LNCAP (cell line): ENCODE measurements around the gene PRDM16.

ENCODE experiments used
- TF ChIP-seq, protein P1 (sequence below): fragments of 450-650 bp; IDR thresholded peaks from 2 replicates; pipeline ENCODE4 v1.5.1; 2017; ENCODE audit warnings: mild to moderate bottlenecking

Gene PRDM16

GRCh38 chr1:3195480-3195815 is 126.4 kb downstream of the PRDM16 start:
- TF ChIP-seq, protein P1, sequence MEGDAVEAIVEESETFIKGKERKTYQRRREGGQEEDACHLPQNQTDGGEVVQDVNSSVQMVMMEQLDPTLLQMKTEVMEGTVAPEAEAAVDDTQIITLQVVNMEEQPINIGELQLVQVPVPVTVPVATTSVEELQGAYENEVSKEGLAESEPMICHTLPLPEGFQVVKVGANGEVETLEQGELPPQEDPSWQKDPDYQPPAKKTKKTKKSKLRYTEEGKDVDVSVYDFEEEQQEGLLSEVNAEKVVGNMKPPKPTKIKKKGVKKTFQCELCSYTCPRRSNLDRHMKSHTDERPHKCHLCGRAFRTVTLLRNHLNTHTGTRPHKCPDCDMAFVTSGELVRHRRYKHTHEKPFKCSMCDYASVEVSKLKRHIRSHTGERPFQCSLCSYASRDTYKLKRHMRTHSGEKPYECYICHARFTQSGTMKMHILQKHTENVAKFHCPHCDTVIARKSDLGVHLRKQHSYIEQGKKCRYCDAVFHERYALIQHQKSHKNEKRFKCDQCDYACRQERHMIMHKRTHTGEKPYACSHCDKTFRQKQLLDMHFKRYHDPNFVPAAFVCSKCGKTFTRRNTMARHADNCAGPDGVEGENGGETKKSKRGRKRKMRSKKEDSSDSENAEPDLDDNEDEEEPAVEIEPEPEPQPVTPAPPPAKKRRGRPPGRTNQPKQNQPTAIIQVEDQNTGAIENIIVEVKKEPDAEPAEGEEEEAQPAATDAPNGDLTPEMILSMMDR: no peak

GRCh38 chr1:3195966-3196515 is 127.0 kb downstream of the PRDM16 start:
- TF ChIP-seq, protein P1: no peak

- TF ChIP-seq, protein P1: no peak
Observed at GRCh38 chr1:3196577-3197245, 127.7 kb downstream of the PRDM16 start.

GRCh38 chr1:3197781-3198316 is 128.8 kb downstream of the PRDM16 start:
- TF ChIP-seq, protein P1: no peak

DNA sequence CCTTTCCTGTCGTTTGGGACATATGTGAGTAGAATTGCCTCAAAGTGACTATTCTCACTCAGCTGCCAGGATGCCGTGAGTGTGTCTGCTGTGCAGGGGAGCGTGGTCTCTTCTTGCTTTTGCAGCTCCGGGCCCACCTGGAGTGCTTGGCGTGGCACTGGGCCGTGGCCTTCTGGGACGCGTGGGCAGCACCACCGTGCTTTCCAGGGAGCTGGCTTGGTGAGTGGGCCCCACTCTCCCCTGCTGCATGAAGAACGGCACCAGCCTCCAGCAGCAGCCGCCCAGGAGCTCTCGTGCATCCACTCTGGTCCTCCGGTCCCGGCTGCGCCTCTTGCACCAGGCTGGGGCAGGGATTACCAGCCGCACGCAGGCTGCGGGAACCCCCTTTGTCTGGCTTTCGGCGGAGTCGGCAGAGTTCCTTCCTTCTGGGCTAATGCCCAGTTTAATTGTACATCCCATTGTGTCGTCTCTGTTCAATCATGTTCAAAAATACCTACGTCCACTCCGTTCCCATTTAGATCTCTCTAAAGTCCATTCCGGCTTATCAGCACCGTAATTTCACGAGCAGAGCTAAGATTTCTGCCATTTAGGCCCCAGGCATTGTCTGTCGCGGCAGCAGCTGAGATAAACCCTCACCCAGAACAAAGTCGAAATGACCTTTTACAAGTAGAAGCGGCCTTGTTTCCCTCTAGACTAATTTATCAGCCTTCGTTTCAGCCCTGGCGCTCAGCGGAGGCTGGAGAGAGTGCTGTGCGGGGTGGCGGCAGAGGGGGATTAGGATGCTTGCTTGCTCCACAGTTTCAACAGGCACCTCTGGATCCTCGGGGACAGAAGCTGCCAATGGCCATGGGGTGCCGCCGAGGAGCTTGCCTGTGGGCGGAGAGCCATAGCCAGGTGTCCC is 129.6 kb downstream of the PRDM16 start:
- TF ChIP-seq, protein P1: no peak

DNA sequence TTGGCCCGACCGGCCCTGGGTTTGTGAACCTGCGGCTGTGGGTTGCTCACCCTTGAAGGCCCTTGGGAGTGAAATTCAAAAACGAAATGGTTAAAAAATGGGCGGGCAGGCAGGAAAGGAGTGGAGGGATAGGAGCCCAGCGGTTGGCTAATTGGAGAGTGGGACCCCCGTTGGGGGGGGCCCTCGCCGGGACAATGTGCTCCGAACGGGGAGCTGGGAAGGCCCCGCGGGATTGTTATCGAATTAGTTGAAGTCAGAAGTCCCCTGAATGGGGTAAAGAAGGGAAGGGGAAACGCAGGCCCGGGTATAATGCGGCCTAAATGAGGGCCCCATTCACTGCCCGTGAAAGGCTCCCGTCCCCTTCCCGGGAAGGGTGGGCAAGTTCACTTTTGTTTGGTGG is 135.7 kb downstream of the PRDM16 start:
- TF ChIP-seq, protein P1: no peak

DNA sequence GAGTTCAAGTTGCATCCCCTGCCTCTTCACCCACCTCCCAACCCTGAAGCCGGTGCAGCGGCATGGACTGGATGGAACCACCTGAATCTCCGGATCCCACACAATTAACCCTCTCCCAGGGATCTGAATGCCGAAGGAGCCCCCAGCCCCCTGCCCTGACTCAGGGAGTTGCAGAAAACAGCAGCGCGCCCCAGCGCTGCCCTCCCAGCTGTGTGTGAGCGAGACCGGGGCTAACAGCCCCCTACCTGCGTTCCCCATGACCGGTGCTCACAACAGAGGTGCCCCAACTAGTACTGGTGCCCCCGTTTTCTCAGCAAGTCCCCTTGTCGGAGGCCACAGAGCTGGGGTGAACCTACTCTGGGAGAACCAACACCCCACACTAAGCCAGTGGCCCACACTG is 136.8 kb downstream of the PRDM16 start:
- TF ChIP-seq, protein P1: no peak
